ENCODE measurements around the gene MAB21L3.

DNA sequence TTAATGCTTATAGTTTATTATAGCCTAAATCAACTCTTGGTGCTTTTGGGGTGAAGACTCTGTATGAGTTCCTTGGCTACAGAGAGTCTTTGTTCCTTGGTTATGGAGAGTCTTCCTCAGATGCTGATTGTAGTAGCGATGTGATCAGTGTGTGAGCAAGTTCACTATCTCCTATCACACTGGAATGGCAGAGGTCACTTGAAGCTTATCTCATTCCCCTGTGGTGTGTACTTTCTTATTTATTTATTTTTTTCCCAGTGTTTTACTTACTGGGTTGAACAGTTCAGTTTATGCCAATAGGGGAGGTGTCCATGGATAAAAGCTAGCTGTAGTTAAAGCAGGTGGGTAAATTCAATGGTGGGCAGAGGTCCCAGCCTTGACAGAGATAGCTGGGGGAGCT, 20.1 kb upstream of the MAB21L3 start:
- TF ChIP-seq POLR2AphosphoS5 (IDR thresholded peaks at IDR 0.05) (no peak), POLR2A (IDR thresholded peaks at IDR 0.05) (no peak), EP300 (IDR thresholded peaks at IDR 0.05) (no peak)
- TF ChIP-seq, protein P1, sequence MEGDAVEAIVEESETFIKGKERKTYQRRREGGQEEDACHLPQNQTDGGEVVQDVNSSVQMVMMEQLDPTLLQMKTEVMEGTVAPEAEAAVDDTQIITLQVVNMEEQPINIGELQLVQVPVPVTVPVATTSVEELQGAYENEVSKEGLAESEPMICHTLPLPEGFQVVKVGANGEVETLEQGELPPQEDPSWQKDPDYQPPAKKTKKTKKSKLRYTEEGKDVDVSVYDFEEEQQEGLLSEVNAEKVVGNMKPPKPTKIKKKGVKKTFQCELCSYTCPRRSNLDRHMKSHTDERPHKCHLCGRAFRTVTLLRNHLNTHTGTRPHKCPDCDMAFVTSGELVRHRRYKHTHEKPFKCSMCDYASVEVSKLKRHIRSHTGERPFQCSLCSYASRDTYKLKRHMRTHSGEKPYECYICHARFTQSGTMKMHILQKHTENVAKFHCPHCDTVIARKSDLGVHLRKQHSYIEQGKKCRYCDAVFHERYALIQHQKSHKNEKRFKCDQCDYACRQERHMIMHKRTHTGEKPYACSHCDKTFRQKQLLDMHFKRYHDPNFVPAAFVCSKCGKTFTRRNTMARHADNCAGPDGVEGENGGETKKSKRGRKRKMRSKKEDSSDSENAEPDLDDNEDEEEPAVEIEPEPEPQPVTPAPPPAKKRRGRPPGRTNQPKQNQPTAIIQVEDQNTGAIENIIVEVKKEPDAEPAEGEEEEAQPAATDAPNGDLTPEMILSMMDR (IDR thresholded peaks at IDR 0.05) = no peak
